Measurements from ENCODE around the gene SYNE1.

The SYNE1 gene

GRCh38 chr6:152416652-152417051 lies 220.5 kb downstream of the SYNE1 start:
- H3K36me3 ChIP-seq (ENCODE audit: control insufficient read depth in 2 of 2, insufficient read depth in 2 of 2, low read length in 2 of 2) = no peaks in the 10 kb centered on the region
- no peak overlapping the region for H3K27ac ChIP-seq (ENCODE audit: low read depth in 2 of 2, low read length in 2 of 2)
- no peaks in the 10 kb centered on the region for H3K27me3 ChIP-seq (ENCODE audit: control insufficient read depth in 2 of 2, insufficient read depth in 2 of 2, low read length in 2 of 2)
- H3K9me3 ChIP-seq (ENCODE audit: control insufficient read depth in 2 of 2, low read length in 2 of 2) = no peaks in the 10 kb centered on the region
- H3K4me3 ChIP-seq (ENCODE audit: low read length in 2 of 2) = no peak overlapping the region
- H3K9ac ChIP-seq (ENCODE audit: low read depth in 1 of 2, low read length in 2 of 2) = no peak overlapping the region
- H3K4me1 ChIP-seq (ENCODE audit: control insufficient read depth in 2 of 2, insufficient read depth in 2 of 2, low read length in 2 of 2) = no peaks in the 10 kb centered on the region

- no peak overlapping the region for H3K27ac ChIP-seq (ENCODE audit: low read depth in 2 of 2, low read length in 2 of 2)
- no peaks in the 10 kb centered on the region for H3K36me3 ChIP-seq (ENCODE audit: control insufficient read depth in 2 of 2, insufficient read depth in 2 of 2, low read length in 2 of 2)
Measured at GRCh38 chr6:152404936-152405595, 232.1 kb downstream of the SYNE1 start.

DNA sequence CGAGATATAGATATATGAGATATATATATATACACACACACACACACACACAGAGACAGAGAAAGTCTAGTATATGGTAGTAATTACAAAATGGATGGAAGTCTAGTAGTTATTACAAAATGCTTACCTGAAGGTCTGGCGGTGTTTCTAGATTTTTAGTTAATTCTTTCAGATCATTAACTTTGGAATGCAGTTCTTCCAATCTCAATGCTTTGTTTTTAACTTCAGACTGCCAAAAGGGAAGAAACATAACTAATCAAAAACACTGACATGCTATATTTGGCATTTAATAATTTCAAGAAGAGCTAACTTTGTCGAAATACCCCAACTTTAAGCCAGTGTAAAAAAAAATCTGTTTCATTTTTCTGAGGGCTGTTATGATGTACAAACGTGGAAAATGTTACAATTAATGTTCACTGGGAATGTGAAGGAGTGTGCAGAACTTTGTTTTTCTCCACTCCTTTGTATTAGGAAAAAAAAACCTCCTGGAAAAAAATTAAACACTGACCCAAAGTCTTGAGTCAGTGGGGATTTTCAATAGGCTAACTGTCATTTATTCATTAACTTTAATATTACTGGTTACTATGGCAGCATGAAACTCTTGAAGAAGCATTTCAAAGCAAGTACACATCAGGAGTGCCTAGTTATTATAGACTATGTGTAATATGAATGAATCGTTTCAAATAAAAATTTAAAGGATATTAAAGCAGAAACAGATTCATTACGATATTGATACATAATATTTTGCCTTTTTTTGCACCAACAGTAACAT lies 232.9 kb downstream of the SYNE1 start:
- Histone ChIP-seq H3K36me3 (ENCODE audit: control insufficient read depth in 2 of 2, insufficient read depth in 2 of 2, low read length in 2 of 2) (no peaks in the 10 kb centered on the region), H3K9me3 (ENCODE audit: control insufficient read depth in 2 of 2, low read length in 2 of 2) (no peaks in the 10 kb centered on the region), H3K9ac (ENCODE audit: low read depth in 1 of 2, low read length in 2 of 2) (no peak overlapping the region), H3K4me1 (ENCODE audit: control insufficient read depth in 2 of 2, insufficient read depth in 2 of 2, low read length in 2 of 2) (no peaks in the 10 kb centered on the region), H3K27ac (ENCODE audit: low read depth in 2 of 2, low read length in 2 of 2) (no peak overlapping the region), H3K4me3 (ENCODE audit: low read length in 2 of 2) (no peak overlapping the region), H3K27me3 (ENCODE audit: control insufficient read depth in 2 of 2, insufficient read depth in 2 of 2, low read length in 2 of 2) (no peaks in the 10 kb centered on the region)

More at GRCh38 chr6:152404936-152405595, 232.1 kb downstream of the SYNE1 start:
- Histone ChIP-seq H3K4me1 (ENCODE audit: control insufficient read depth in 2 of 2, insufficient read depth in 2 of 2, low read length in 2 of 2) (no peaks in the 10 kb centered on the region), H3K27me3 (ENCODE audit: control insufficient read depth in 2 of 2, insufficient read depth in 2 of 2, low read length in 2 of 2) (no peaks in the 10 kb centered on the region), H3K4me3 (ENCODE audit: low read length in 2 of 2) (no peak overlapping the region), H3K9me3 (ENCODE audit: control insufficient read depth in 2 of 2, low read length in 2 of 2) (no peaks in the 10 kb centered on the region), H3K9ac (ENCODE audit: low read depth in 1 of 2, low read length in 2 of 2) (no peak overlapping the region)

- H3K36me3 ChIP-seq (ENCODE audit: control insufficient read depth in 2 of 2, insufficient read depth in 2 of 2, low read length in 2 of 2) = no peaks in the 10 kb centered on the region
- no peaks in the 10 kb centered on the region for H3K4me1 ChIP-seq (ENCODE audit: control insufficient read depth in 2 of 2, insufficient read depth in 2 of 2, low read length in 2 of 2)
- no peak overlapping the region for H3K9ac ChIP-seq (ENCODE audit: low read depth in 1 of 2, low read length in 2 of 2)
- no peaks in the 10 kb centered on the region for H3K27me3 ChIP-seq (ENCODE audit: control insufficient read depth in 2 of 2, insufficient read depth in 2 of 2, low read length in 2 of 2)
- H3K9me3 ChIP-seq (ENCODE audit: control insufficient read depth in 2 of 2, low read length in 2 of 2) = no peaks in the 10 kb centered on the region
- no peak overlapping the region for H3K4me3 ChIP-seq (ENCODE audit: low read length in 2 of 2)
- no peak overlapping the region for H3K27ac ChIP-seq (ENCODE audit: low read depth in 2 of 2, low read length in 2 of 2)
Measured at GRCh38 chr6:152402791-152403190, 234.4 kb downstream of the SYNE1 start.

DNA sequence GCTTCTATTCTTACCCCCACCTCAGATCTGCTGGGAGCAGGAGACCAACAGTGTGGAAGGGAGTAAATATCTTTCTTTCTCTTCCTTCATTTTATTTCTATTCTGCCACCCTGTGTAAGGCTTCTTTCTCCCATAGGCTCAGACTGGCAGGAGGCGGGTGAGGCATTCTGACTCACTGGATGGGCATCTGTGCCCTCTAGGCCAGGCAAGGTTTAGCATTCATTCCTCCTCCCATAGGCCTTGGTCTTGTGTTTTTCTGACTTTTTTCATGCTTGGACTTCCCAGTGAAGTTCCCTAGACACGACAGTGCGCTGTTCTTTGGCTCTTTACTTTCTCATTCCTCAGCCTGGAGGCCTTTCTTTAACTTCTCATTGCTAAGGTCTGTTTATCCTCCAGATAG lies 235.2 kb downstream of the SYNE1 start:
- H3K36me3 ChIP-seq (ENCODE audit: control insufficient read depth in 2 of 2, insufficient read depth in 2 of 2, low read length in 2 of 2) = no peaks in the 10 kb centered on the region
- H3K27ac ChIP-seq (ENCODE audit: low read depth in 2 of 2, low read length in 2 of 2) = no peak overlapping the region
- no peak overlapping the region for H3K9ac ChIP-seq (ENCODE audit: low read depth in 1 of 2, low read length in 2 of 2)
- no peak overlapping the region for H3K4me3 ChIP-seq (ENCODE audit: low read length in 2 of 2)
- H3K27me3 ChIP-seq (ENCODE audit: control insufficient read depth in 2 of 2, insufficient read depth in 2 of 2, low read length in 2 of 2) = no peaks in the 10 kb centered on the region
- no peaks in the 10 kb centered on the region for H3K4me1 ChIP-seq (ENCODE audit: control insufficient read depth in 2 of 2, insufficient read depth in 2 of 2, low read length in 2 of 2)
- no peaks in the 10 kb centered on the region for H3K9me3 ChIP-seq (ENCODE audit: control insufficient read depth in 2 of 2, low read length in 2 of 2)

DNA sequence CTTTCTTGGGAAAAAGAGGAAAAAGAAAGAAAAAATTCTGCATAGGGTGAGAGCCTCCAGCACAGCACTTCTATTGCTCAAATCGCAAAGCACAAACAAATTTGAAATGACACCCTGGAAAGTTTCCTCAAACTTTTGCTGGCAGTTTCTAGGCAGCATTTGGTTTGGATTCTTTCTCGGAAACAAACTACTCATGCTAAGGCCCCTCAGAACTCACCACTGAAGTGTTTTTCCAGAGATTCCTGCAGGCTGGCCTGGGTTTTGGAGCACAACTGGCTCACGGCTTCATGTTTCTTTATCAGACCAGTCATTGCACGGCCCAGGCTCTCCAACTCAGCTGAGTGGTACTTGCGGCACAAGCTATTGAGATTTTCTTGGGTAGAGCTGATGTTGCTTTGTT lies 237.8 kb downstream of the SYNE1 start:
- H3K4me1 ChIP-seq (ENCODE audit: control insufficient read depth in 2 of 2, insufficient read depth in 2 of 2, low read length in 2 of 2) = no peaks in the 10 kb centered on the region
- no peaks in the 10 kb centered on the region for H3K36me3 ChIP-seq (ENCODE audit: control insufficient read depth in 2 of 2, insufficient read depth in 2 of 2, low read length in 2 of 2)

DNA sequence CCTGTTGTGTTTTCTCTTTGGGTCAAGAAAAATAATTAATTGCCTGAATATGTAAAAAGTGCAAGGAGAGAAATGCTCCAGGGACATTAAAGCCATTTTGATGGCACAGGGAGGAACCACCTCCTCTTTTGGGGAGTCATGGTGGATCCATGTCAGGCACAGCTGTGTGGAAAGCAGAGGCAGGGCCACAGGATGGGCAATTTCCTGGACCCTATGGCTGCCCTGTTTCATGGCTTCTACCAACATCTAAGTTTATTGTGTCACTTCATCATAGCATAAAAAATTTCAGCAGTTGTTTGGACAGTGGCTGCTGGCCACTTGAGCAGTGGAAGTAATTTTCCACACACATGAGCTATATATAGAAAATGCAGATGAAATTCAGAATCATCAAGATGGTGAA lies 238.2 kb downstream of the SYNE1 start:
- Histone ChIP-seq H3K27ac (ENCODE audit: low read depth in 2 of 2, low read length in 2 of 2) (no peak overlapping the region), H3K27me3 (ENCODE audit: control insufficient read depth in 2 of 2, insufficient read depth in 2 of 2, low read length in 2 of 2) (no peaks in the 10 kb centered on the region), H3K9ac (ENCODE audit: low read depth in 1 of 2, low read length in 2 of 2) (no peak overlapping the region), H3K36me3 (ENCODE audit: control insufficient read depth in 2 of 2, insufficient read depth in 2 of 2, low read length in 2 of 2) (no peaks in the 10 kb centered on the region), H3K9me3 (ENCODE audit: control insufficient read depth in 2 of 2, low read length in 2 of 2) (no peaks in the 10 kb centered on the region), H3K4me3 (ENCODE audit: low read length in 2 of 2) (no peak overlapping the region), H3K4me1 (ENCODE audit: control insufficient read depth in 2 of 2, insufficient read depth in 2 of 2, low read length in 2 of 2) (no peaks in the 10 kb centered on the region)

More for the DNA sequence above, 237.8 kb downstream of the SYNE1 start:
- H3K4me3 ChIP-seq (ENCODE audit: low read length in 2 of 2) = no peak overlapping the region
- no peaks in the 10 kb centered on the region for H3K27me3 ChIP-seq (ENCODE audit: control insufficient read depth in 2 of 2, insufficient read depth in 2 of 2, low read length in 2 of 2)
- H3K27ac ChIP-seq (ENCODE audit: low read depth in 2 of 2, low read length in 2 of 2) = no peak overlapping the region
- H3K9me3 ChIP-seq (ENCODE audit: control insufficient read depth in 2 of 2, low read length in 2 of 2) = no peaks in the 10 kb centered on the region
- H3K9ac ChIP-seq (ENCODE audit: low read depth in 1 of 2, low read length in 2 of 2) = no peak overlapping the region

GRCh38 chr6:152398316-152398715 lies 238.8 kb downstream of the SYNE1 start:
- H3K27me3 ChIP-seq (ENCODE audit: control insufficient read depth in 2 of 2, insufficient read depth in 2 of 2, low read length in 2 of 2) = no peaks in the 10 kb centered on the region
- H3K4me3 ChIP-seq (ENCODE audit: low read length in 2 of 2) = no peak overlapping the region
- H3K9me3 ChIP-seq (ENCODE audit: control insufficient read depth in 2 of 2, low read length in 2 of 2) = no peaks in the 10 kb centered on the region
- H3K36me3 ChIP-seq (ENCODE audit: control insufficient read depth in 2 of 2, insufficient read depth in 2 of 2, low read length in 2 of 2) = no peaks in the 10 kb centered on the region
- no peak overlapping the region for H3K9ac ChIP-seq (ENCODE audit: low read depth in 1 of 2, low read length in 2 of 2)
- no peaks in the 10 kb centered on the region for H3K4me1 ChIP-seq (ENCODE audit: control insufficient read depth in 2 of 2, insufficient read depth in 2 of 2, low read length in 2 of 2)
- no peak overlapping the region for H3K27ac ChIP-seq (ENCODE audit: low read depth in 2 of 2, low read length in 2 of 2)

DNA sequence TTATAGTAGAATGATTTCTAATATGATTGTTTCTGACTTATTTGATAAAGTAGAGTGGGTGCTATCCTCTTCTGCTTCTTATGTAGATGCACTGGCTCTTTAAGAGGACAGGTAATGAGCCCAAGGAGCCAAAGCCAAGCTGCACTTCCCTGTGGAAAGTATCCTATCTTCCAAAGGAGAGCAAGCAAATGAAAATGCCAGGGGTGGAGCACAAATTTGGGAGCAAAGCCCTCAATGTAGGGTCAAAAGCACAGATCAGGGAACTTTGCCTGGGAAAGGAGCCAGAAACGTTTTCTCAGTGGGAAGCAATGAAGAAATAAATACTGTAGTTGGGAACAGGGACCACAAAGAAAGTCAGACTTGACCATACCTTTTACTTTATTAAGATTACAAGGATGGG lies 242.9 kb downstream of the SYNE1 start:
- no peak overlapping the region for H3K4me3 ChIP-seq (ENCODE audit: low read length in 2 of 2)
- H3K9ac ChIP-seq (ENCODE audit: low read depth in 1 of 2, low read length in 2 of 2) = no peak overlapping the region
- no peaks in the 10 kb centered on the region for H3K4me1 ChIP-seq (ENCODE audit: control insufficient read depth in 2 of 2, insufficient read depth in 2 of 2, low read length in 2 of 2)
- no peaks in the 10 kb centered on the region for H3K27me3 ChIP-seq (ENCODE audit: control insufficient read depth in 2 of 2, insufficient read depth in 2 of 2, low read length in 2 of 2)
- H3K36me3 ChIP-seq (ENCODE audit: control insufficient read depth in 2 of 2, insufficient read depth in 2 of 2, low read length in 2 of 2) = no peaks in the 10 kb centered on the region
- no peaks in the 10 kb centered on the region for H3K9me3 ChIP-seq (ENCODE audit: control insufficient read depth in 2 of 2, low read length in 2 of 2)
- no peak overlapping the region for H3K27ac ChIP-seq (ENCODE audit: low read depth in 2 of 2, low read length in 2 of 2)

DNA sequence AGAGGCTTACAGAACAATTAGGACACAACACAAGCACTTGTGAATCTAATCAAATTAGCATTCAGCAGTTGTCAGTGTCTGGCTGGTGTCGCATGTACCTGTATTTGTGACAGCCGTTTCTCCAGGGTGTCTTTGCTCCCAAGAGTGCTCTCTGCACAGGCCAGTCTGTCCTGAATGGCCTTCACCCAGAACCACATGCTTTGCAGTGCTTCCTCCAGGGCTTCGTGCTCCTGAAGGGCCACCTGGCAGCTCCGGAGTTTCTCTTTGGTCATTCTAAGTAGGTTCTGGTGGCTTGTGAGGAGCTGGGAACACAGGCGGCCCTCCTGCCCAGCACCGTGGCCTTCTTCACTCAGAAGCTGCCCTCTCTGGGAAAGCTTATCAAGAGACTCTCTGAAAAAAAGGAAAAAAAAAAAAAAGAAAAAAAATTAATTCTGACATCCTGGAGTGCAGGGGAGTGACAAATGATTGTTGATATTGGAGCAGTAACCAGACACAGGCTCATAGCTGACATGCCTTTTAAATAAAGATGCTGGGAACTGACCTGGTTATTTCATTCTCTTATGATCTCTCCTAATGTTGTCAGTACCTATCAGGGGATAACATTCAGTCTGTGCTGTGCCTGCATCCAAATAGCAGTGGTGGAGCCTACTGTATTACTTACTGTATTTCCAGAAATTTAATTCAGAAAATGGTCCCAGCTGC lies 245.8 kb downstream of the SYNE1 start:
- Histone ChIP-seq H3K27ac (ENCODE audit: low read depth in 2 of 2, low read length in 2 of 2) (no peak overlapping the region), H3K27me3 (ENCODE audit: control insufficient read depth in 2 of 2, insufficient read depth in 2 of 2, low read length in 2 of 2) (no peaks in the 10 kb centered on the region), H3K9me3 (ENCODE audit: control insufficient read depth in 2 of 2, low read length in 2 of 2) (no peaks in the 10 kb centered on the region), H3K4me3 (ENCODE audit: low read length in 2 of 2) (no peak overlapping the region), H3K4me1 (ENCODE audit: control insufficient read depth in 2 of 2, insufficient read depth in 2 of 2, low read length in 2 of 2) (no peaks in the 10 kb centered on the region), H3K9ac (ENCODE audit: low read depth in 1 of 2, low read length in 2 of 2) (no peak overlapping the region), H3K36me3 (ENCODE audit: control insufficient read depth in 2 of 2, insufficient read depth in 2 of 2, low read length in 2 of 2) (no peaks in the 10 kb centered on the region)
